Measurements from ENCODE around the gene POU2F1.

The POU2F1 gene

GRCh38 chr1:167404908-167405307, 184.2 kb downstream of the POU2F1 start:
- in situ Hi-C loops (cut with MboI; ENCODE audit: low pct_unique_long_range_greater_than_20kb, low sequenced_read_pairs, unreplicated experiment): no loop called here
- no peak for DNase-seq (ENCODE audit: low spot score)
- no peak for TF ChIP-seq CTCF (IDR thresholded peaks at IDR 0.05; ENCODE audit: extremely low read depth, insufficient read depth, missing control alignments)

- DNase-seq (ENCODE audit: low spot score): no peak
- in situ Hi-C loops (cut with MboI; ENCODE audit: low pct_unique_long_range_greater_than_20kb, low sequenced_read_pairs, unreplicated experiment): no loop called here
Observed at GRCh38 chr1:167408355-167408754, 187.7 kb downstream of the POU2F1 start.

GRCh38 chr1:167409183-167409582, 188.5 kb downstream of the POU2F1 start:
- in situ Hi-C loops (cut with MboI; ENCODE audit: low pct_unique_long_range_greater_than_20kb, low sequenced_read_pairs, unreplicated experiment): no loop called here
- DNase-seq (ENCODE audit: low spot score): no peak
- peak; percentile 21 for TF ChIP-seq CTCF (IDR thresholded peaks at IDR 0.05; ENCODE audit: extremely low read depth, insufficient read depth, missing control alignments)

More at GRCh38 chr1:167408355-167408754, 187.7 kb downstream of the POU2F1 start:
- no peak for TF ChIP-seq CTCF (IDR thresholded peaks at IDR 0.05; ENCODE audit: extremely low read depth, insufficient read depth, missing control alignments)

GRCh38 chr1:167412072-167412471, 191.4 kb downstream of the POU2F1 start:
- DNase-seq (ENCODE audit: low spot score): no peak
- no peak for TF ChIP-seq CTCF (IDR thresholded peaks at IDR 0.05; ENCODE audit: extremely low read depth, insufficient read depth, missing control alignments)
- in situ Hi-C loops (cut with MboI; ENCODE audit: low pct_unique_long_range_greater_than_20kb, low sequenced_read_pairs, unreplicated experiment): no loop called here

DNA sequence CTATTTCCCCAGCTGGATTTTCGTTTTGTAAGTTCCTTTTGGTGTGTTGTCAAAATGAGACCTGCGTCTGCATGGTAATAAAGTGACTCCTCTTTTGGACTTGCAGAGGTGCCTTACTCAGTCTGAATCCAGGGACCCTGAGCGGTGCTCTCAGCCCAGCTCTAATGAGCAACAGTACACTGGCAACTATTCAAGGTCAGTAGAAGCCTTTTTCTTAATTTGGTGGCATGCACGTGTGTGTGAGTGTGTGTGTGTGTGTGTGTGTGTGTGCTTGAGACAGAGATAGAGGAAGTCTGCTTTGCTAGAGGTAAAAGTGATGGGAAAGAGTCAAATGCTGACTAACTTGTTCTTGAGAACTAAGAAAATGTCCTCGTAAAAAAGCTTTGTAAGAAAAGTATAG, 192.2 kb downstream of the POU2F1 start:
- no peak for DNase-seq (ENCODE audit: low spot score)
- no peak for TF ChIP-seq CTCF (IDR thresholded peaks at IDR 0.05; ENCODE audit: extremely low read depth, insufficient read depth, missing control alignments)
- in situ Hi-C loops (cut with MboI; ENCODE audit: low pct_unique_long_range_greater_than_20kb, low sequenced_read_pairs, unreplicated experiment): no loop called here

DNA sequence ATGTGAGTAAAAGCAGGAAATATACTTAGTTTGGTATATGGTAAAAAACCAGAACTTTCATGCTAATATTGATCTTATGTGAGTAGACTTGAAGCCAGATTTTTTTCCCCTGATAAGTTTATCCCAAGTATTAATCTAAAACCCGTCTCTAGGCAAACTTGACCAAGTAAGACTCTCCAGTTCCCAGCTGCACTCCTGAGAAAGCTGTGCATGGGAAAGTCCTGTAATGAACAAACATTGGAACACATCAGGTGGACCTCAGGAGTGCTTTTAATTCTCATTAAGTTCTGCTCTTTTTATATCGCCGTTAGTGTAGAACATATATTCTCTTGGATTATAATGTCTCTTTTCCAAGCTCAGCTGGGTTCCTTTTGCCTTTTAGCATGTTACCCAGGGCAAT, 192.6 kb downstream of the POU2F1 start:
- no peak for TF ChIP-seq CTCF (IDR thresholded peaks at IDR 0.05; ENCODE audit: extremely low read depth, insufficient read depth, missing control alignments)
- in situ Hi-C loops (cut with MboI; ENCODE audit: low pct_unique_long_range_greater_than_20kb, low sequenced_read_pairs, unreplicated experiment): no loop called here
- DNase-seq (ENCODE audit: low spot score): no peak

- DNase-seq (ENCODE audit: low spot score): no peak
- no peak for TF ChIP-seq CTCF (IDR thresholded peaks at IDR 0.05; ENCODE audit: extremely low read depth, insufficient read depth, missing control alignments)
- in situ Hi-C loops (cut with MboI; ENCODE audit: low pct_unique_long_range_greater_than_20kb, low sequenced_read_pairs, unreplicated experiment): no loop called here
Observed at GRCh38 chr1:167416506-167416905, 195.8 kb downstream of the POU2F1 start.
